Left kidney (tissue), 8 donors: ENCODE results near the gene INO80B. TPM values are rescaled to one million over a fixed set of nuclear protein-coding genes. Genes with fewer than 3 reads are reported as not detected.
"Not testable (repeated sequence)": the region's sequence is repeated elsewhere in the genome, so short reads cannot be mapped to it uniquely, and the experiment has no call there.

Source experiments
- DNase-seq: peaks from one replicate; pipeline ENCODE4 v3.0.0-alpha.2; 2013
- long read RNA-seq, 8 donors: transcript quantifications; one replicate each; lab custom pipeline, GENCODE V29; 2026
- polyA plus RNA-seq: library from polyadenylated mRNA; unstranded; fragments of 120-200 nt; gene quantifications from one replicate; pipeline ENCODE4 v1.2.1, GENCODE V29; 2013; ENCODE audit not compliant: insufficient read length

INO80B gene
- polyA plus RNA-seq: 26.9 TPM
- long read RNA-seq, donor 1, transcript INO80B-201 (5 exons, 1,261 nt): major isoform, 12 of 15 reads
- long read RNA-seq, donor 1, partial matches to known transcripts: 0 of 15 reads
- long read RNA-seq, donor 1, other reads (novel, unspliced or antisense): 0 of 15 reads
- long read RNA-seq, donor 2, transcript INO80B-201 (5 exons, 1,261 nt): major isoform, 6 of 8 reads
- long read RNA-seq, donor 2, partial matches to known transcripts: 0 of 8 reads
- long read RNA-seq, donor 2, other reads (novel, unspliced or antisense): 0 of 8 reads
- long read RNA-seq, donor 3, transcript INO80B-201 (5 exons, 1,261 nt): major isoform, 5 of 6 reads
- long read RNA-seq, donor 3, partial matches to known transcripts: 0 of 6 reads
- long read RNA-seq, donor 3, other reads (novel, unspliced or antisense): 0 of 6 reads
- long read RNA-seq, donor 4, partial matches to known transcripts: 0 of 2 reads
- long read RNA-seq, donor 4, other reads (novel, unspliced or antisense): 0 of 2 reads
- long read RNA-seq, donor 5, transcript INO80B-201 (5 exons, 1,261 nt): major isoform, 11 of 14 reads
- long read RNA-seq, donor 5, partial matches to known transcripts: 0 of 14 reads
- long read RNA-seq, donor 5, other reads (novel, unspliced or antisense): 0 of 14 reads
- long read RNA-seq, donor 6, transcript INO80B-201 (5 exons, 1,261 nt): major isoform, 7 of 11 reads
- long read RNA-seq, donor 6, partial matches to known transcripts: 0 of 11 reads
- long read RNA-seq, donor 6, other reads (novel, unspliced or antisense): 0 of 11 reads
- long read RNA-seq, donor 7, transcript INO80B-201 (5 exons, 1,261 nt): major isoform, 14 of 15 reads
- long read RNA-seq, donor 7, partial matches to known transcripts: 0 of 15 reads
- long read RNA-seq, donor 7, other reads (novel, unspliced or antisense): 0 of 15 reads
- long read RNA-seq, donor 8, partial matches to known transcripts: 0 of 3 reads
- long read RNA-seq, donor 8, other reads (novel, unspliced or antisense): 0 of 3 reads

GRCh38 chr2:74454654-74455511 is at the start of gene INO80B:
INO80B (plus strand) TSS chr2:74455087; CDS start chr2:74455117, 30 bp downstream.
- DNase-seq: peak; percentile 98

- no peak for DNase-seq
Measured at GRCh38 chr2:74406035-74406434, 48.9 kb upstream of the INO80B start.

GRCh38 chr2:74407682-74408081 is 47.2 kb upstream of the INO80B start:
- DNase-seq: no peak

GRCh38 chr2:74413001-74413698 is 41.7 kb upstream of the INO80B start:
- DNase-seq: no peak

GRCh38 chr2:74414441-74414840 is 40.4 kb upstream of the INO80B start:
- DNase-seq: no peak

- peak; percentile 56 for DNase-seq
Measured at GRCh38 chr2:74414881-74415761, 39.8 kb upstream of the INO80B start.

- no peak for DNase-seq
Measured at GRCh38 chr2:74415762-74416395, 39.0 kb upstream of the INO80B start.

- no peak for DNase-seq
Measured at GRCh38 chr2:74416778-74417177, 38.1 kb upstream of the INO80B start.

- DNase-seq: no peak
Measured at GRCh38 chr2:74417197-74417596, 37.7 kb upstream of the INO80B start.

- no peak for DNase-seq
Measured at GRCh38 chr2:74417763-74418162, 37.1 kb upstream of the INO80B start.

- DNase-seq: no peak
Measured at GRCh38 chr2:74418312-74418711, 36.6 kb upstream of the INO80B start.

GRCh38 chr2:74419345-74419744 is 35.5 kb upstream of the INO80B start:
- no peak for DNase-seq

GRCh38 chr2:74420006-74420405 is 34.9 kb upstream of the INO80B start:
- no peak for DNase-seq

- not testable (repeated sequence) for DNase-seq
Measured at GRCh38 chr2:74420443-74421103, 34.3 kb upstream of the INO80B start.

GRCh38 chr2:74421221-74421870 is 33.5 kb upstream of the INO80B start, which contains the start of the genes C2orf81 and WDR54:
C2orf81 (minus strand) TSS chr2:74421619; CDS start chr2:74421560, 59 bp downstream.
WDR54 (plus strand) TSS chr2:74421730; CDS start chr2:74422154, 424 bp downstream.
- peak; percentile 81 for DNase-seq

GRCh38 chr2:74423231-74424095 is 31.4 kb upstream of the INO80B start:
- no peak for DNase-seq
